Muscle layer of duodenum (tissue), 2 donors: ENCODE results near the gene TMA16.
"Not testable (repeated sequence)": the region's sequence is repeated elsewhere in the genome, so short reads cannot be mapped to it uniquely, and the experiment has no call there.

Source experiments
- H3K27ac ChIP-seq: one replicate; pipeline ENCODE4 v1.7.0; 2013; ENCODE audit warnings: mild to moderate bottlenecking, low read length
- H3K27me3 ChIP-seq: one replicate; pipeline ENCODE4 v1.7.0; 2013; ENCODE audit warnings: low read depth, mild to moderate bottlenecking, control low read depth, low read length
- H3K36me3 ChIP-seq, 2 donors: one replicate each; pipeline ENCODE4 v1.7.0; 2013; ENCODE audit warnings: low read length in 2 of 2, control low read depth in 1 of 2, mild to moderate bottlenecking in 1 of 2; ENCODE audit not compliant: insufficient read depth in 2 of 2, control insufficient read depth in 1 of 2
- H3K4me1 ChIP-seq, 2 donors: one replicate each; pipeline ENCODE4 v1.7.0; 2013; ENCODE audit warnings: low read length in 2 of 2, mild to moderate bottlenecking in 2 of 2, control low read depth in 1 of 2, moderate library complexity in 1 of 2; ENCODE audit not compliant: insufficient read depth in 2 of 2, control insufficient read depth in 1 of 2
- H3K4me3 ChIP-seq, 2 donors: one replicate each; pipeline ENCODE4 v1.7.0; 2013; ENCODE audit warnings: low read length in 2 of 2, low read depth in 1 of 2, mild to moderate bottlenecking in 1 of 2
- H3K9me3 ChIP-seq, 2 donors: one replicate each; pipeline ENCODE4 v1.7.0; 2013; ENCODE audit warnings: low read length in 2 of 2, control low read depth in 1 of 2, mild to moderate bottlenecking in 1 of 2; ENCODE audit not compliant: control insufficient read depth in 1 of 2
- donor health status: healthy.

TMA16 gene

DNA sequence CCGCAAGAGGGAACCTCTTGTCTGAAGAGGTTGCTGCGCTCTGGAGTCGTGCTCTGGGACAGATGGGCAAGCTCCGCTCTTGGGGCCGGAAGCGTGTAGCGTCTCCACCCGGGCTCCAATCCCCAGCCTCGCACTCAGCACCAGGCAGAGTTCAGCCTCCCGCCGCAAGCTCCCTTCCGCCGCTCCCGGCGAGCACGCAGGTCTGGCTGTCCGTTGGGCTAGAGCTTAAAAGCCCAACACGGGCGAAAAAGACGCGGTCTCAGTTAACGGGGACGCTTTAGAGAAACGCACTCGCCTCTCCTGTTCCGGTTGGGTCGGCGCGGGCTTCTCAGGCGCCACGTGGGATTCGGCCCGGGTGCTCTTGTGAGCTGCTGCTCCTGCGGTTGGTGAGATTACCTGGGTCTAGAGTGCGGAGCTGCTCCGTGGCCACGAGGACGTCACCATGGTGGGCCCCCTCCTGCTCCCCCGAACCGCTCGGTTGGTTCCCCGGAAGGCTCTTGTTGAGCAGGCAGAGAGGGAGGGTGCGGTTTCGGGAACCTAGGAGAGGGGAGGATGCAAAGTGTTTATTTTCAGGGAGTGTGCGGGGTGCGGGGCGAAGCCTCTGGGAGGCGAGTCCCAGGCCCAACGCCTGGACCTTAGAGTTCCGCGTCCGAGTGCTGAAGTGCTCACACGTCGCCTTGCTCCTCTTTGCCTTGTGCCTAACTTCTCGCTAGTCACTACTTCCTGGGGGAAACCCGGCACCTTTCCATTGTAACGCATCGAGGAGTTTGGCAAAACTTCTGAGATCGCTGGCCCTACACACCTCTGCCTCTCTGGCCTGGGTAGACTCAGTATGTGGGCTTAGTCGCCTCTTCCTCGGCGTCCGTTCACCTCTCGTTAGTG is at the start of gene TMA16:
TSS of gene TMA16 (plus strand) at position 331 of the 882 bp plus-strand sequence. CDS start at position 443, 112 bp downstream.
- Histone ChIP-seq H3K36me3 (no peaks in the 10 kb centered on the region), H3K4me1 (peaks cover 0 to 8% of the 10 kb centered on the region in 2 donors), H3K27ac (peak within 1 kb of the TSS; percentile 91), H3K27me3 (no peaks in the 10 kb centered on the region), H3K4me3 (peak within 1 kb of the TSS; percentile 94 to 95), H3K9me3 (no peaks in the 10 kb centered on the region)

GRCh38 chr4:163447023-163447422 is 47.5 kb upstream of the TMA16 start:
- not testable (repeated sequence) for H3K4me1 ChIP-seq, H3K27me3 ChIP-seq, H3K27ac ChIP-seq, H3K4me3 ChIP-seq, H3K36me3 ChIP-seq, H3K9me3 ChIP-seq

GRCh38 chr4:163447481-163447880 is 47.0 kb upstream of the TMA16 start:
- Histone ChIP-seq H3K27me3 (no peaks in the 10 kb centered on the region), H3K4me3 (no peak overlapping the region), H3K27ac (no peak overlapping the region), H3K9me3 (no peaks in the 10 kb centered on the region), H3K4me1 (no peaks in the 10 kb centered on the region), H3K36me3 (no peaks in the 10 kb centered on the region)

DNA sequence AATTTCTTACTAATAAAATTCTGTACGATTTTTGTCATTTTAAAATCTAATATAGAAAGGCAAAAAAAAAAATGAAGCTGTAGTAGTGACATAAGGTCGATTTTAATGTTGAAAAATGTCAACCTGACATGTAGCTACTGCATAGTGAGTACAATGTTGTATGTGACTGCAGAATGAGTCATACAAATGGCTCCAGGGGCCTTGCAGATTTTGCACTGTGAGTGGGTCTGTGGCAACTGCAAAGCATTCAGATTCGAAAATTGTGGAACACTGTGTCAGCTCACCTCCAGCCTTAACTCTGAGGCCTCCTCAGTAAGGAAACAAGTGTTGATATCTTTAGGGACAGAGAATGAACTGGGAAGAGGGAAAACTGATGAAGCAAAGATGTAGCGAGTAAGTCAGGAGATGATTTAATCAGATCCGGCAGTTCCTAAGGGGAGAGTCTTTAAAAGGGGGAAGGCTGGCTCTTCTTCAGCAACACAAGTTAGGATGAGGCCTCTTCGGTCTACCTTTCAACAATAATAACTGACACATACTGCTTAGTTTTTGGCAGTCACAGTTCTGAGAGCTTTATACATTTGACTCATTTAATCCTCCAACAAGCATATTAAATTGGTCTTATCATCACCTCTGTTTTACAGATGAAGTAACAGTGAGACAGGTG is 45.8 kb upstream of the TMA16 start:
- no peaks in the 10 kb centered on the region for H3K27me3 ChIP-seq
- no peak overlapping the region for H3K4me3 ChIP-seq
- H3K27ac ChIP-seq = no peak overlapping the region
- H3K4me1 ChIP-seq = no peaks in the 10 kb centered on the region
- H3K36me3 ChIP-seq = no peaks in the 10 kb centered on the region
- H3K9me3 ChIP-seq = no peaks in the 10 kb centered on the region

- Histone ChIP-seq H3K27ac (no peak overlapping the region), H3K27me3 (no peaks in the 10 kb centered on the region), H3K36me3 (no peaks in the 10 kb centered on the region), H3K9me3 (no peaks in the 10 kb centered on the region), H3K4me3 (no peak overlapping the region), H3K4me1 (no peaks in the 10 kb centered on the region)
Measured at GRCh38 chr4:163462556-163462955, 31.9 kb upstream of the TMA16 start.

GRCh38 chr4:163467082-163467770 is 27.3 kb upstream of the TMA16 start:
- Histone ChIP-seq H3K27ac (no peak overlapping the region), H3K27me3 (no peaks in the 10 kb centered on the region), H3K36me3 (no peaks in the 10 kb centered on the region), H3K4me1 (no peaks in the 10 kb centered on the region), H3K4me3 (no peak overlapping the region), H3K9me3 (no peaks in the 10 kb centered on the region)

DNA sequence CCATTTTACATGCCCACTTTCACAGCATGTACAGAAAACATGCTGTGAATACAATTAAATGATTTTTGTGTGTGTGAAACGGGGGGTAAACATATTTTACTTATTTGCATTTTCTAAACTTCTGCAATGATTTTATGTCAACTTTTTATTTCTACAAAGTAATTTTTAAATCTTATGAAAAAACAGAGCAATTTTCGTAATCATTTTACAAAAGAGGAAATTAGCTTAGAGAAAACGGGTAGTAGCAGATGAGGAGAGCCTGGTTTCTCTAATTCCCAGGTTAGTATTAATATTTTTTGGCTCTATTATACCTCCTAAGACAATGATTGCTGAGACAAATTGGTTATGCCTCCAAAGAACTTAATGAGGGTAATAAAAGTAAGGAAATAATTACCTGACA is 24.1 kb upstream of the TMA16 start:
- no peak overlapping the region for H3K4me3 ChIP-seq
- no peaks in the 10 kb centered on the region for H3K27me3 ChIP-seq
- H3K4me1 ChIP-seq = no peaks in the 10 kb centered on the region
- peaks cover 0 to 3% of the 10 kb centered on the region in 2 donors for H3K9me3 ChIP-seq
- no peaks in the 10 kb centered on the region for H3K36me3 ChIP-seq
- H3K27ac ChIP-seq = no peak overlapping the region

GRCh38 chr4:163473130-163473529 is 21.4 kb upstream of the TMA16 start:
- H3K9me3 ChIP-seq = peaks cover 0 to 3% of the 10 kb centered on the region in 2 donors
- no peaks in the 10 kb centered on the region for H3K4me1 ChIP-seq
- no peak overlapping the region for H3K4me3 ChIP-seq
- no peaks in the 10 kb centered on the region for H3K27me3 ChIP-seq
- H3K36me3 ChIP-seq = no peaks in the 10 kb centered on the region
- H3K27ac ChIP-seq = no peak overlapping the region

DNA sequence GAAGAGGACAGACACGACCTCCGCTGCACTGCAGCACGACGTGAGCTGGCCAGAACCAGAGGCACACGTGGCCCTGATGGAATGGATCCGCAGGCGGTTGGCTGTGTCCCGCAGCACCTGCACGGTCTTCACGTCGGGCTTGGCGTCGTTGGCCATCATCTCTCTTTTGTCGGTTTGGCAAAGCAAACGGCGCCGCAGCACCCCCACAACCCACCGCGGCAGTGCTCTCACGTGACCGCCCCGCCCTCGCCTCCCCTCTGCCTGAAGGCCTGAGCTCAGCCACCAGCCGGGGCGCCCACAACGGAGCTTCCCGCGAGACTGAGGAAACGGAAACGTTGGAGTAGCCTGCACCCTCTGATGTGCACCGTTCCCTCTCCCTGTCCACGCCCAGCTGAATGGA is 20.9 kb upstream of the TMA16 start, which contains the start of gene TKTL2:
TSS of gene TKTL2 (minus strand) at position 179 of the 400 bp plus-strand sequence. CDS start at position 159, 20 bp downstream.
- no peaks in the 10 kb centered on the region for H3K36me3 ChIP-seq
- no peaks in the 10 kb centered on the region for H3K4me1 ChIP-seq
- no peak within 1 kb of the TSS for H3K27ac ChIP-seq
- no peak within 1 kb of the TSS for H3K4me3 ChIP-seq
- H3K9me3 ChIP-seq = peaks cover 0 to 3% of the 10 kb centered on the region in 2 donors
- no peaks in the 10 kb centered on the region for H3K27me3 ChIP-seq

DNA sequence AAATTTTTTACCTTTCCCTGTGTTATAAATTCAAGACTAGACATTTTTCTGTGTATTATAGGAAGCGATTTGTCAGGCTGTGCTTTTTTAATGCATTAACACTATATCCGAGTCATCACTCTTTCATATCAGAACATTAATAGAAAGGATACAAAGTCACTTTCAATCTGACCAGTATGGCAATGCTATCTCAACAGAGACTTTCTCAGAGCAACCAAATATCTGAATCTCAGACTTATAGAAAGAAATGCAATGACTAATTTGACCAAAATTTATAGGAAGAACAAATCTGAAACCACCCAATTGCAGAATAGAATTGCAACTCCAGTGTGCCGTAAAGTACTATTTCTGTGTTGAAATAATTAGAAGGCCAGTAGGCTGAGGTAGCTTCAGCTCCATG is 20.5 kb upstream of the TMA16 start:
- H3K4me3 ChIP-seq = no peak overlapping the region
- H3K36me3 ChIP-seq = no peaks in the 10 kb centered on the region

GRCh38 chr4:163476761-163477438 is 17.6 kb upstream of the TMA16 start:
- peaks cover 0 to 3% of the 10 kb centered on the region in 2 donors for H3K9me3 ChIP-seq
- H3K4me1 ChIP-seq = no peaks in the 10 kb centered on the region
- no peak overlapping the region for H3K27ac ChIP-seq
- H3K36me3 ChIP-seq = no peaks in the 10 kb centered on the region
- H3K4me3 ChIP-seq = no peak overlapping the region
- no peaks in the 10 kb centered on the region for H3K27me3 ChIP-seq

More for the DNA sequence above, 20.5 kb upstream of the TMA16 start:
- Histone ChIP-seq H3K27ac (no peak overlapping the region), H3K27me3 (no peaks in the 10 kb centered on the region), H3K4me1 (no peaks in the 10 kb centered on the region), H3K9me3 (peaks cover 0 to 3% of the 10 kb centered on the region in 2 donors)
